Activated CD8-positive, alpha-beta memory T cell treated with anti-CD3 and anti-CD28 coated beads for 1 hour (primary cell): ENCODE data around the gene USB1.

ENCODE experiments used
- DNase-seq, 2 donors: peaks; one replicate each; pipeline ENCODE4 v3.0.0-alpha.2; 2020; ENCODE audit warnings: low read depth in 1 of 2; ENCODE audit errors: extremely low read depth in 1 of 2

Gene USB1

GRCh38 chr16:58030136-58030840 lies 29.1 kb downstream of the USB1 start:
- DNase-seq = no peak

GRCh38 chr16:58031016-58031800 lies 30.0 kb downstream of the USB1 start:
- DNase-seq = no peak

- no peak for DNase-seq
Observed at GRCh38 chr16:58032710-58033293, 31.6 kb downstream of the USB1 start.

- no peak for DNase-seq
Observed at GRCh38 chr16:58034128-58034685, 33.0 kb downstream of the USB1 start.

- DNase-seq = no peak
Observed at GRCh38 chr16:58034774-58035173, 33.6 kb downstream of the USB1 start.

- no peak for DNase-seq
Observed at GRCh38 chr16:58035356-58036170, 34.4 kb downstream of the USB1 start.

- no peak for DNase-seq
Observed at GRCh38 chr16:58036943-58037342, 35.7 kb downstream of the USB1 start.

- no peak for DNase-seq
Observed at GRCh38 chr16:58037365-58038057, 36.3 kb downstream of the USB1 start.

GRCh38 chr16:58038219-58038641 lies 37.0 kb downstream of the USB1 start:
- DNase-seq = no peak

- DNase-seq = no peak
Observed at GRCh38 chr16:58039829-58040495, 38.8 kb downstream of the USB1 start.

GRCh38 chr16:58040496-58040846 lies 39.3 kb downstream of the USB1 start:
- DNase-seq = no peak

- DNase-seq = no peak
Observed at GRCh38 chr16:58040945-58041627, 39.9 kb downstream of the USB1 start.

GRCh38 chr16:58041628-58041955 lies 40.4 kb downstream of the USB1 start:
- DNase-seq = no peak

GRCh38 chr16:58042001-58042885 lies 41.0 kb downstream of the USB1 start:
- DNase-seq = no peak

GRCh38 chr16:58042886-58043515 lies 41.8 kb downstream of the USB1 start:
- no peak for DNase-seq

GRCh38 chr16:58043571-58044155 lies 42.5 kb downstream of the USB1 start:
- no peak for DNase-seq

- no peak for DNase-seq
Observed at GRCh38 chr16:58044266-58045019, 43.2 kb downstream of the USB1 start.
